Raji (cell line): Measurements from ENCODE around the gene TIGD1.

Experiments used
- POLR2A ChIP-seq: IDR thresholded peaks from 2 replicates; pipeline ENCODE4 v1.6.1; 2011; ENCODE audit warnings: low read depth, low read length, control low read depth; ENCODE audit not compliant: insufficient read depth

TIGD1 gene

GRCh38 chr2:232503809-232504323 lies 46.5 kb downstream of the TIGD1 start:
- TF ChIP-seq POLR2A: no peak

GRCh38 chr2:232502911-232503808 lies 47.2 kb downstream of the TIGD1 start:
- no peak for TF ChIP-seq POLR2A

GRCh38 chr2:232502511-232502910 lies 47.8 kb downstream of the TIGD1 start:
- TF ChIP-seq POLR2A: no peak

GRCh38 chr2:232501794-232502390 lies 48.5 kb downstream of the TIGD1 start:
- no peak for TF ChIP-seq POLR2A

- TF ChIP-seq POLR2A: no peak
These were observed 49.0 kb downstream of the TIGD1 start for GRCh38 chr2:232501331-232501771.

- no peak for TF ChIP-seq POLR2A
These were observed 51.9 kb downstream of the TIGD1 start for GRCh38 chr2:232498452-232498851.
